Activated B cell treated with CpG ODN at 0.5 μM for 24 hours (primary cell): ENCODE measurements around the gene TGM2. TPM values are rescaled to one million over a fixed set of nuclear protein-coding genes. Genes with fewer than 3 reads are reported as not detected.
A peak's percentile ranks its signal among the peaks of the same experiment; 100 is the strongest.

Experiments
- ATAC-seq: fragments of 200-7000 bp; cut with Tn5 transposase; one replicate; pipeline ENCODE4 v1.10.0; 2021; ENCODE audit warnings: low read depth, mild to moderate bottlenecking, moderate library complexity
- CTCF ChIA-PET: fragments of 350-600 bp; sonication (Branson Sonifier 250); formaldehyde crosslinking; loops from one replicate; lab custom pipeline; 2021; ENCODE audit warnings: antibody characterized with exemption; lab: Charles Lee
- POLR2A ChIA-PET: fragments of 350-600 bp; sonication (Branson Sonifier 250); formaldehyde crosslinking; loops from one replicate; lab custom pipeline; 2021; ENCODE audit warnings: antibody characterized with exemption; lab: Charles Lee
- DNase-seq: peaks from one replicate; pipeline ENCODE4 v3.0.0; 2022
- H3K27ac Mint-ChIP-seq: one replicate; pipeline ENCODE4 v1.8.0; 2020; ENCODE audit warnings: mixed read lengths
- H3K27me3 Mint-ChIP-seq: one replicate; pipeline ENCODE4 v1.8.0; 2021; ENCODE audit warnings: mixed read lengths
- H3K36me3 Mint-ChIP-seq: one replicate; pipeline ENCODE4 v1.8.0; 2021; ENCODE audit warnings: low read depth, mixed read lengths
- H3K4me1 Mint-ChIP-seq: one replicate; pipeline ENCODE4 v1.8.0; 2021; ENCODE audit warnings: mixed read lengths
- H3K4me3 Mint-ChIP-seq: one replicate; pipeline ENCODE4 v1.8.0; 2020; ENCODE audit warnings: mild to moderate bottlenecking, mixed read lengths
- H3K9me3 Mint-ChIP-seq: one replicate; pipeline ENCODE4 v1.8.0; 2020; ENCODE audit warnings: mixed read lengths
- intact Hi-C: fragments of 100-400 bp; cut with micrococcal nuclease; formaldehyde crosslinking; loops from one replicate; pipeline ENCODE4 v1.15.1; 2024
- total RNA-seq: library from RNA; stranded (reverse); gene quantifications from 2 replicates; pipeline ENCODE4 v1.2.3, GENCODE V29; 2022
- TF ChIP-seq, protein P1 (sequence below): fragments of 200-600 bp; IDR thresholded peaks from one replicate; pipeline ENCODE4 v1.8.0; 2022; ENCODE audit warnings: antibody characterized with exemption, mild to moderate bottlenecking

Gene TGM2
- total RNA-seq, 1 donor from 2014 or later, result 22.9 TPM

DNA sequence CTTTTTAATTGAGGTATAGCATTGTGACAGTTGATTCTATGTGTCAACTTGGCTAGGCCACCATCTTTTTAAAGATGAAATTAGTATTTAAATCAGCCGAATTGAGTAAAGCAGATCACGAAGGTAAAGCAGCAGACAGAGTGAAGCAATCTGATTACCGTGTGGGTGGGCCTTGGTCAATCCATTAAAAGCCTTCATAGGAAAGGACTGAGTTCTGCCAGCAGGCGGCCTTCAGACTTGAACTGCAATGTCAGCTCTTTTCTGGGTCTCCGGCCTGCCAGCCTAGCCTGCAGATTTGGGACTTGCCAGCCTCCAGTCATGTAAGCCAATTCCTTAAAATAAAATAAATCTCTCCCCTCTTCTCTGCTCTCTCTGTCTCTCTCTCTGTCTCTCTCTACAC, 22.4 kb upstream of the TGM2 start:
- Mint-ChIP-seq H3K4me3 (no peak overlapping the region), H3K27me3 (peaks cover 6% of the 10 kb centered on the region), H3K27ac (no peak overlapping the region), H3K4me1 (no peaks in the 10 kb centered on the region), H3K9me3 (no peaks in the 10 kb centered on the region), H3K36me3 (no peaks in the 10 kb centered on the region)
- intact Hi-C loops, result no loop called here
- ChIA-PET POLR2A (interaction anchor here (0.7 kb wide), 1 partner anchor 106 kb away, joined by 3 read pairs; no protein-coding TSS in a partner anchor), CTCF (no interaction called here)
- DNase-seq (no peak), ATAC-seq (no peak)
- TF ChIP-seq, protein P1, sequence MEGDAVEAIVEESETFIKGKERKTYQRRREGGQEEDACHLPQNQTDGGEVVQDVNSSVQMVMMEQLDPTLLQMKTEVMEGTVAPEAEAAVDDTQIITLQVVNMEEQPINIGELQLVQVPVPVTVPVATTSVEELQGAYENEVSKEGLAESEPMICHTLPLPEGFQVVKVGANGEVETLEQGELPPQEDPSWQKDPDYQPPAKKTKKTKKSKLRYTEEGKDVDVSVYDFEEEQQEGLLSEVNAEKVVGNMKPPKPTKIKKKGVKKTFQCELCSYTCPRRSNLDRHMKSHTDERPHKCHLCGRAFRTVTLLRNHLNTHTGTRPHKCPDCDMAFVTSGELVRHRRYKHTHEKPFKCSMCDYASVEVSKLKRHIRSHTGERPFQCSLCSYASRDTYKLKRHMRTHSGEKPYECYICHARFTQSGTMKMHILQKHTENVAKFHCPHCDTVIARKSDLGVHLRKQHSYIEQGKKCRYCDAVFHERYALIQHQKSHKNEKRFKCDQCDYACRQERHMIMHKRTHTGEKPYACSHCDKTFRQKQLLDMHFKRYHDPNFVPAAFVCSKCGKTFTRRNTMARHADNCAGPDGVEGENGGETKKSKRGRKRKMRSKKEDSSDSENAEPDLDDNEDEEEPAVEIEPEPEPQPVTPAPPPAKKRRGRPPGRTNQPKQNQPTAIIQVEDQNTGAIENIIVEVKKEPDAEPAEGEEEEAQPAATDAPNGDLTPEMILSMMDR, result no peak

DNA sequence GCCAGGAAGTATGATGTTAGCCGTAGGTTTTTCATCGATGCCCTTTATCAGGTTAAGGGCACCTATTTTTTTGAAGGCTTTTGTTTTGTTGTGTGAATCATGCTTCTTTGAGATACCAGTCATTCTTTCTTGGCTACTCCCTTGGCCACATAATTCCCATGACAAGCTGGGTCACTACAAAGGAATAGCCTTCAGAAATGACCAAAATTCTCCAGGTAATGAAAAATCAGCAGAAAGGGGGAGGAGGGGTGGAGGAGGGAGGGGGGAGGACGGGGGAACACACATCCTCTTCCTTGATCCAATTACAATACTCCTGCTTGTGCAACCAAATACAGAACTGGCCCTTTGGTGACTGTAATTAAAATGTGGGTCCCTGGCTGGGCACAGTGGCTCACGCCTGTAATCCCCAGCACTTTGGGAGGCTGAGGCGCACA, 21.7 kb upstream of the TGM2 start:
- no peak overlapping the region for H3K4me3 Mint-ChIP-seq
- peaks cover 6% of the 10 kb centered on the region for H3K27me3 Mint-ChIP-seq
- POLR2A ChIA-PET, result no interaction called here
- no peak for DNase-seq
- no peak overlapping the region for H3K27ac Mint-ChIP-seq
- TF ChIP-seq, protein P1, result no peak
- intact Hi-C loops, result no loop called here
- no peaks in the 10 kb centered on the region for H3K36me3 Mint-ChIP-seq
- ATAC-seq, result no peak
- H3K4me1 Mint-ChIP-seq, result no peaks in the 10 kb centered on the region
- H3K9me3 Mint-ChIP-seq, result no peaks in the 10 kb centered on the region
- CTCF ChIA-PET, result no interaction called here

DNA sequence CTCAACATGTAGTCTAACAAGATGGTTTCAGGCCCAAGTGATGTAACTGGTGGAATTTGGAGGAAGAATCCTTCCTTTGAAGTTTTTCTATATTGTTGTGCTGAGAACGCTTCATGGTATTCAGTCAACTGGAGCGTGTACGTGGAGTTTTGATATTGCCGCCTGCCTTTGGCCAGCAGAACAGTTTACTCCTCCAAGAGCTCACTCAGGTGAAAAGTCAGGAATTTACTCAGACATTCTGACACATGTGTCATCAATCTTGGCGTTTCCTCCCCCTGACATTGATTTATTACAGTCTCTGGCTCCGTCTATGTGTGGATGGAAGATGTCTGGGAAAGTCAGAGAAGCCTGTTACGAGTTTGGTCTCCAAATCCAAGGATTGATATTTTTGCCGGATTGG, 19.0 kb upstream of the TGM2 start:
- H3K4me3 Mint-ChIP-seq, result no peak overlapping the region
- H3K27ac Mint-ChIP-seq, result no peak overlapping the region
- TF ChIP-seq, protein P1, result no peak
- ChIA-PET POLR2A (no interaction called here), CTCF (no interaction called here)
- ATAC-seq (no peak), DNase-seq (no peak)
- intact Hi-C loops, result no loop called here
- peaks cover 10% of the 10 kb centered on the region for H3K27me3 Mint-ChIP-seq
- no peaks in the 10 kb centered on the region for H3K9me3 Mint-ChIP-seq
- H3K4me1 Mint-ChIP-seq, result peaks cover 5% of the 10 kb centered on the region
- no peaks in the 10 kb centered on the region for H3K36me3 Mint-ChIP-seq

DNA sequence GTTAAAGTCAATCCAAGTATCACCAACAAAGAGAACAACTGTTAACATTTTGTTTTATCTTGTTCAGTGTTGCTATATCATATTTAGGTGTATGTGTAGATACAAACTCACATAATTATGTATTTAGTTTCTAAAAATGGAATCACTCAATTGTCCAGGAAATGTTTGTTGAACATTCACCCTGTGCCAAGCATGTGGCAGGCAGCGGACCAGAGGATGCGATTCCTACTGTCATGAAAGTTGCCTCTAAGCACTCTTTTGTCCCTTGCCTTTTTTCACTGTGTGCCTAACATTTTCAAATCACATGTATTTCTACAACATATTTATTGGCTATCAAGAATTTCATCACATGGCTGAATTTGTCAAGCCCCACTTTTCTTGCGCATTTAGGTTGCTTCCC, 16.9 kb upstream of the TGM2 start:
- peaks cover 5% of the 10 kb centered on the region for H3K4me1 Mint-ChIP-seq
- H3K4me3 Mint-ChIP-seq, result no peak overlapping the region
- no peak overlapping the region for H3K27ac Mint-ChIP-seq
- CTCF ChIA-PET, result no interaction called here
- H3K9me3 Mint-ChIP-seq, result no peaks in the 10 kb centered on the region
- peaks cover 20% of the 10 kb centered on the region for H3K27me3 Mint-ChIP-seq
- TF ChIP-seq, protein P1, result no peak
- POLR2A ChIA-PET, result no interaction called here
- DNase-seq (no peak), ATAC-seq (no peak)
- no peaks in the 10 kb centered on the region for H3K36me3 Mint-ChIP-seq
- intact Hi-C loops, result no loop called here

DNA sequence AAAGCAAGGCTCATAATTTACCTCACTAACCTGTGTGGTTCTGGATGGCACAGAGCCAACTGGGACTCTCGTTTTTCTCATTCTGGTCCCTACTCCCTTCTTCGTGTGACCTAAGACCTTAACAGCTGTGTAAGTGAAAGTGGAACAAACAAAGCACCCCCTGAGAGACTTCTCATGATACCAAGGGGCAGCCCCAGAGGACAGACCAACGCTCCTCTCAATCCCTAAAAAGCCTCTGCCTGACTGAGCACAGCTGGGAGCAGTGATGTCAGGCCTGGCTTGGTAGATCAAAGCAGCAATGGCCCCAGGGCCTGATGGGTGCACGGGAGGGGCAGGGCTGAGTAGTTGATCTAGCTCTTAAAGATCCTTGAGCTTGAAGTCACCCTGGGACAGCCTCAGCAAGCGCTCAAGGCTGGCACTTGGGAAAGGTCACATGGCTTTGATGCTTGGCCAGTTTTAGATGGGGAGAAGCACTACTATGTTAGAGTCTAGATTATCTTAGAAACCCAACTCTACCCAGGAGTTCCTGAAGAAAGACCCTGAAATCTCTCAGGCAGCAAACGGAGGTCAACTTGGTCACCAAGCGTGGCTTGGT, 16.2 kb upstream of the TGM2 start:
- Mint-ChIP-seq H3K27ac (no peak overlapping the region), H3K4me3 (no peak overlapping the region), H3K4me1 (peaks cover 5% of the 10 kb centered on the region), H3K9me3 (no peaks in the 10 kb centered on the region), H3K36me3 (no peaks in the 10 kb centered on the region), H3K27me3 (peaks cover 21% of the 10 kb centered on the region)
- intact Hi-C loops, result no loop called here
- DNase-seq (no peak), ATAC-seq (peak; percentile 57)
- POLR2A ChIA-PET, result no interaction called here
- CTCF ChIA-PET, result no interaction called here
- TF ChIP-seq, protein P1, result no peak
